GM19035 (cell line): Measurements from ENCODE around the gene YLPM1.
A peak's percentile ranks its signal among the peaks of the same experiment; 100 is the strongest.

Source experiments
- ATAC-seq: cut with Tn5 transposase; IDR thresholded peaks from one replicate; pipeline ENCODE4 v1.9.1; 2021; ENCODE audit not compliant: unreplicated experiment

Gene YLPM1

GRCh38 chr14:74866708-74867389 lies 103.7 kb downstream of the YLPM1 start:
- ATAC-seq, result no peak

DNA sequence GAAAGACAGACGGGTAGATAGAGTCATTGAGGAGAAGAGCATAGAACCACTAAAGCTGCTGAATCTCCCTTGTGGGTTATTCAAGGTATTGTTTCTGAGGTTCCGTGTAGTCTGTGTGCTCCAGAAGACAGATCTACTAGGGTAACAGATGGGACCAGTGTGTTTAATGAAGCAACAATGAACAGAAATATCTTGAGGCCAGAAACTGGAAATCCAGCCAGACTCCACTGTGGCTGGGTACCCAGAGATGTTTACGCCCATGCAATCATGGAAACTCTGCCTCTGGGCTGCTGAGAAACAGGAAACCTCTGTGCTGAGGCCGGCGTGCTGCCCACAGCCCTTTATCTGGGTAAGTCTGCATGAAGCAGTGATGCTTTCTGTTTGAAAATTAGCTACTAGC lies 104.6 kb downstream of the YLPM1 start:
- ATAC-seq, result no peak

DNA sequence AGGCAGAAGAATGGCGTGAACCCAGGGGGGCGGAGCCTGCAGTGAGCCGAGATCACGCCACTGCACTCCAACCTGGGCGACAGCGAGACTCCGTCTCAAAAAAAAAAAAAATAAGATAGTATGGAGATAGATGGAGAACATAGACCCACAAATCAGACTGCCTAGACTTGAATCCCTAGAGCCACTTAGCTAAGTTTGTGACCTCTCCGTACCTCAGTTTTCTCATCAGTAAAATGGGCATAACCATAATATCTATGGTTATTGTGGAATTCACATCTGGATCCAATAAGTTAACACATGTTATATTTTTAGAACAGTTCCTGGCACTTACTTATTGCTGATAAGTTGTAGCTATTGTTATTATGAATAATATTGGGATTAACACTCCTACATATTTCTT lies 105.6 kb downstream of the YLPM1 start:
- ATAC-seq, result no peak

DNA sequence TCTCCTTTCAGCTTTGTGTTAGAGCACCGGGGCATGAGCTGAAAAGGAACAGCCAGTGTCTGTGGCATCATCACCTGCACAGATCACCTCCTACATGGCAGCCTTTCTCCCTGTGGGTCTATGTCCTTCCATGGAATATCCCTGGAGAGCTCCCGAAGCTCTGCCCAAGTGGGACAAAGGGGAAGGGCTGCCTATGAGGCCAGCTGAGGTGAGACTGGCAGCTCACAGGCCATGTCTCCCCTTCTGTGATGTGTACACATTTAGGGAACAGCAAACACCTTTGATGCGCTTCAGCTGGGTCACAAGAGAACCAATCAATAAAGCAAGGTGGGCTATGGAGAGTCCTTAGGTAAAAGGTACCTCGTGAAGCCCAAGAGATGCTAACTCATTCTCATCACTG lies 108.7 kb downstream of the YLPM1 start:
- ATAC-seq, result no peak

DNA sequence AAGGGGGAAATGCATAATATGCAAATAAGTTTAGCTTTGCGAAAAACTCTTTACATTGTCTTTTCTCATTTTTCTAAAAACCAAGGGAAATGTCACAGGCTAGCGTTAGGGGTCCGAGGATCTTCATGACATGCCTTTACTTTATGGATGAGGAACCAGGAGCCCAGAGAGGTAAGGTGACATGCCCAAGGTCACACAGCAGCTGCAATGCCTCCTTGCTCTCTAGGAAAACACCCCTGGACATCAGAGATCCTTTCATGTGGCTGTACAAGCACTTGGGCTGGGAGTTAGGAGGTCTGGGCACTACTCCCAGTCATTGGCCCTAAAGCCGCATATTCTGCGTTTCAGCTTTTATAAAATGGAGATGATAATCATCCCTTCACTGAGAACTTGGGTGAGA lies 112.1 kb downstream of the YLPM1 start:
- ATAC-seq, result no peak

GRCh38 chr14:74875941-74876913 lies 113.1 kb downstream of the YLPM1 start, which contains the start of gene PROX2:
Gene PROX2, minus strand, starts transcription at chr14:74876145. Its CDS starts 12,311 bp downstream, at chr14:74863834.
- no peak for ATAC-seq

DNA sequence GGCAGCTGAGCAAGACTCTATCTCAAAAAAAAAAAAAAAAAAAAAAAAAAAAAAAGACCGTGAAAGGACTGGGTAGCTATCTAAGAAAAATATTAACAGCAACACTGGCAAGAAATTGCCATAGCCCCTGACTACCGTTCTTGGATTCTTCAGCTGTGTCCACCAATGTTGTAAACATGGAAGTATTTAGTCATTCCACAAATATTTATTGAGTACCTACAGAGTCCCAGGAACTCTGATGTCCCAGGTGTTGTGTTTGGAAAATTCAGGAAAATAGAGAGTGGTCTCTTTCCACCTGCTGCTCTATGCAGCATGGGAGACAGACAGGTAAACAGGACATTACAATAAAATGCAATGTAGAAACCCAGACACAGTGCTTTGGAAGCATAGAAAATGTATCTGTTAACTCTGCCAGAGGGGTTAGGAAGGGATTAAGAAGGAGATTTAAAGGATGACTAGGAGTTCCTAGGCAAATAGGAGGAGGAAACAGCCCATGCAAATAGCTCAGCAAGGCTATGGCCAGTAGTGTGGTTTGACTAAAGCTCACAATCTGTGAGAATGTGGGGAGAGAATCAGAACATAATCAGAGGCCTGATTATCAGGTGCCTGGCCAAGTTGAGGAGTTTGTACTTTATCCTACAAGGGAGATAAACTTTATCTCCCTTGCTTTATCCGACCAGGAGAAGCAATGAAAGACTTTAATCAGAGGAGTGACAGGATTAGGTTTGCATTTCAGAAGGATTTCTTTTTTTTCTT lies 116.5 kb downstream of the YLPM1 start:
- no peak for ATAC-seq

GRCh38 chr14:74881431-74882102 lies 118.5 kb downstream of the YLPM1 start, which contains the start of gene DLST:
Gene DLST, plus strand, starts transcription at chr14:74881916. Its CDS starts 38 bp downstream, at chr14:74881954.
- ATAC-seq, result peak; percentile 95

GRCh38 chr14:74882103-74882920 lies 119.2 kb downstream of the YLPM1 start:
- ATAC-seq, result peak; percentile 46
